Measurements from ENCODE around the gene MYOF.
A peak's percentile ranks its signal among the peaks of the same experiment; 100 is the strongest.
"Not testable (repeated sequence)": the region's sequence is repeated elsewhere in the genome, so short reads cannot be mapped to it uniquely, and the experiment has no call there.

The MYOF gene

GRCh38 chr10:93481637-93482144 is 443 bp downstream of the MYOF start:
- no peak for DNase-seq (ENCODE audit: low read depth)

GRCh38 chr10:93478873-93479272 is 3.3 kb downstream of the MYOF start:
- DNase-seq (ENCODE audit: low read depth) = no peak

- peak; percentile 30 for DNase-seq (ENCODE audit: low read depth)
Measured at GRCh38 chr10:93476756-93477155, 5.4 kb downstream of the MYOF start.

- DNase-seq (ENCODE audit: low read depth) = no peak
Measured at GRCh38 chr10:93475871-93476270, 6.3 kb downstream of the MYOF start.

GRCh38 chr10:93475227-93475626 is 6.9 kb downstream of the MYOF start:
- no peak for DNase-seq (ENCODE audit: low read depth)

- DNase-seq (ENCODE audit: low read depth) = no peak
Measured at GRCh38 chr10:93473804-93474472, 8.2 kb downstream of the MYOF start.

GRCh38 chr10:93473161-93473560 is 9.0 kb downstream of the MYOF start:
- no peak for DNase-seq (ENCODE audit: low read depth)

- peak; percentile 96 for DNase-seq (ENCODE audit: low read depth)
Measured at GRCh38 chr10:93471110-93471651, 11.0 kb downstream of the MYOF start.

- peak; percentile 69 for DNase-seq (ENCODE audit: low read depth)
Measured at GRCh38 chr10:93469454-93469853, 12.7 kb downstream of the MYOF start.

GRCh38 chr10:93468461-93469213 is 13.5 kb downstream of the MYOF start:
- peak; percentile 89 for DNase-seq (ENCODE audit: low read depth)

GRCh38 chr10:93467635-93468034 is 14.5 kb downstream of the MYOF start:
- not testable (repeated sequence) for DNase-seq (ENCODE audit: low read depth)

- DNase-seq (ENCODE audit: low read depth) = peak; percentile 98
Measured at GRCh38 chr10:93465806-93466675, 16.1 kb downstream of the MYOF start.

GRCh38 chr10:93464776-93465388 is 17.3 kb downstream of the MYOF start:
- DNase-seq (ENCODE audit: low read depth) = no peak

GRCh38 chr10:93463723-93464476 is 18.2 kb downstream of the MYOF start:
- peak; percentile 80 for DNase-seq (ENCODE audit: low read depth)

GRCh38 chr10:93462881-93463280 is 19.3 kb downstream of the MYOF start:
- DNase-seq (ENCODE audit: low read depth) = no peak

- DNase-seq (ENCODE audit: low read depth) = no peak
Measured at GRCh38 chr10:93462371-93462770, 19.8 kb downstream of the MYOF start.

- DNase-seq (ENCODE audit: low read depth) = no peak
Measured at GRCh38 chr10:93461807-93462178, 20.3 kb downstream of the MYOF start.

GRCh38 chr10:93461109-93461806 is 20.9 kb downstream of the MYOF start:
- peak; percentile 38 for DNase-seq (ENCODE audit: low read depth)

- no peak for DNase-seq (ENCODE audit: low read depth)
Measured at GRCh38 chr10:93459466-93459865, 22.7 kb downstream of the MYOF start.

- peak; percentile 100 for DNase-seq (ENCODE audit: low read depth)
Measured at GRCh38 chr10:93458821-93459257, 23.3 kb downstream of the MYOF start.
